HG02943 (cell line): ENCODE data around the gene HUWE1.

ENCODE experiments used
- ATAC-seq: cut with Tn5 transposase; IDR thresholded peaks from one replicate; pipeline ENCODE4 v1.9.1; 2021; ENCODE audit warnings: mild to moderate bottlenecking, low read depth, moderate library complexity; ENCODE audit not compliant: unreplicated experiment

HUWE1 gene

GRCh38 chrX:53621418-53621986 lies 65.0 kb downstream of the HUWE1 start:
- no peak for ATAC-seq

DNA sequence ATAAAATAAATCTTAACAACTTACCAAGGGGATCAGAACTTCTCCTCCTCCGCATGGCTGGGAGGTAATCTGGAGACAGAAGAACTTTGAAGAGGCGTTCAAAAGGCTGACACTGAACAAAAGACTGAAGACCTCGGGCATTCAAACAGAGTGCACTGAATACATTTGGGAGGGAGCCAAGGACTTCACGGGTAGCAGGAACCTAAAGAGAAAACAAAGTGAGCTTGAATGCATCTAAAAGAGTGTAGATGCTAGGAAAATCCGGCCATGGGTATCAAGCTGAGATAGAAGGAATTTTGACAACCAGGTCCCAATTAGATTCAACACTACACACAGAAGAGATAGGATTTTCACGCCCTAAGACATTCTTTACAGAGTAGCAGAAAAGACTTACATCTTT lies 69.6 kb downstream of the HUWE1 start:
- ATAC-seq = no peak

DNA sequence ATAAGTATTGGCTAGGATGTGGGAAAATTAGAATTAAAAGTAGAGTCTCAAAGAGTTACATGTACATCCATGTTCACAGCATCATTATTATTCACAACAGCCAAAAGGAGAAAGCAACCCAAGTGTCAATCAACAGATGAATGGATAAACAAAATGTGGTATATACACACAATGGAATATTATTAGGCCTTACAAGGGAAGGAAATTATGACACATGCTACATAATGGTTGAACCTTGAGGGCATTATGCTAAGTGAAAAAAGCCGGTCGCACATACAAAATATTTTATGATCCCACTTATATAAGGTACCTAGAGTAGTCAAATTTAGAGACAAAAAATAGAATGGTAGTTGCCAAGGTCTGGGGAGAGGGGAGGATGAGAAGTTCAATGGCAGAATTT lies 80.1 kb downstream of the HUWE1 start:
- ATAC-seq = no peak

DNA sequence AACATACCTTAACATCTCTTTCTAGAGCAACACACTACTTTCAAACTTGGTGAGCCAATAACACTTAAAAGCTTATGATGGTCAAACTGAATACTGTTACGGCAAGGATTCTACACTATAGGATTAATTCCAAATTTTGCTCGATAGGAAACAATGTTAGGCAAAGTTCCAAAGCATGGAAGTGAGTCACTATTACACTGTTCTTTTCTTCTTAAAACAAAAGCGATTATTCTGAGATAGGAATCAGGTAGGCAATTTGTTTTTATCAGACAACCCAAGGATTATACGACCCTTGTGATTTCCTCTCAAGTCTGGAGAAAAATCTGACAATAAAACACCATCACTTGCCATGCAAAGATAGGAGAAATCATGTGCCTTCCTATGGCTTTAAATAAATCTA lies 81.5 kb downstream of the HUWE1 start:
- ATAC-seq = no peak

- ATAC-seq = no peak
These were observed 86.6 kb downstream of the HUWE1 start for GRCh38 chrX:53599781-53600396.

DNA sequence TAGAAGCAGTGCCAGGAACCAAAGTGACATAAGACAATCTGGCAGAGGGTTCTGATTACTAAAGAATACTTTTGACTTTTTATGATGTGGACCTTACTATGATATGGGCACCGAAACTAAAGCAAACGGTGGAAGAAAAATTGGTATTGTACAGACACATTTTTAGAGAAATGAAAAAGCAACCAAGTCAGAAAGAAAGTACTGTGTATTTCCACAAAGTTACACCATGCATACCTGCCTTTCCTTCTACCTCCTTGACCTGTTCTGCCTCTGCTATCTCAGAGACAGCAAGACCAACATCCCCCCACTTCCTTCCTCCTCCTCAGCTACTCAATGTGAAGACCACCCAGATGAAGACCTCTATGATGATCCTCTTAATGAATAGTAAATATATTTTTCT lies 88.3 kb downstream of the HUWE1 start:
- no peak for ATAC-seq

- ATAC-seq = no peak
These were observed 91.2 kb downstream of the HUWE1 start for GRCh38 chrX:53595266-53595810.

DNA sequence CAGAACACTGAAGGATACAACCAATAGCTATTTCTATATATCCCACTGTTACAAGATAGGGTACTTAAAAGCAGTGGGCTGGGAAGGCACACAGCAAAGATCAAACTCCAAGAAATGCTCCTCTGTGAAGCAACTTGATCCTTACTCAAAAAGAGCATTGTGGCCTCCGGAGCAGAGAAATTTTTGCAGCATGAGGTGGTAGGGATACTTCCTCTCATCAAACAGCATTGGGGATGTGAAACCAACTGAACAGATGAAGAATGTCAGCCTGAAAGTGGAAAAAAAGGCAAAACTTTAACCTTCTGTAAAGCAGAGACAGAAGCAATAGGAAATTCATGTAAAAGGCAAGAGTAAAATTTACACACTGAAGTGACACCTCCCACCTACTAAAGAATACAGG lies 92.2 kb downstream of the HUWE1 start:
- ATAC-seq = no peak

DNA sequence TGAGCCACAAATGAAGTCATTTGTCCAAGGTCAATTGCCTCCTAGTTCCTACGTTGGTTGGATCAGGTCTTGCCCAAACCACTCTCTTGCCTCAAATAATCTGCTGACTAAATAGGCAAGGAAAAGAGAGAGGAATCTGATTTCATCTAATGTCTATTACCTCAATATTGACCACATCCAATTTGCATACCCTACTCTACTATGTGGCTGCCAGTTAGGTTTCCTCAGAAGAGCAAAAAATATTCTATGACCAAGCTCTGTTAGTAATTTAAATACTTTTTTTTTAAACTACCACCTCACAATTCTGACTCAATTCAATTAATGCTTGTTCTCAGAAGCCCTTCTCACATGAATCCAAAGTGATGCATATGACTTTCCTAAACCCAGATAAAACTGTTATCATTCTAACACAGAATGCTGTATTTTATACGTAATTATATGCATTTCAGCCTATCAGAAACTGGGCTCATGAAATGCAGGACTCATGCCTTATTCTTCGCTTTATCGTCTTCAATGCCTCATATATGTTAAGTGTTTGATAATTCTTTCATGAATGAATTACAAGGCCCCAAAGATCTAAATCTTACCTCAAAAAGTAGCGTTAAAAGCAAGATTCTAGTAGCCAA lies 98.6 kb downstream of the HUWE1 start:
- ATAC-seq = no peak

GRCh38 chrX:53584891-53585290 lies 101.6 kb downstream of the HUWE1 start:
- no peak for ATAC-seq

- no peak for ATAC-seq
These were observed 102.9 kb downstream of the HUWE1 start for GRCh38 chrX:53583571-53583970.

DNA sequence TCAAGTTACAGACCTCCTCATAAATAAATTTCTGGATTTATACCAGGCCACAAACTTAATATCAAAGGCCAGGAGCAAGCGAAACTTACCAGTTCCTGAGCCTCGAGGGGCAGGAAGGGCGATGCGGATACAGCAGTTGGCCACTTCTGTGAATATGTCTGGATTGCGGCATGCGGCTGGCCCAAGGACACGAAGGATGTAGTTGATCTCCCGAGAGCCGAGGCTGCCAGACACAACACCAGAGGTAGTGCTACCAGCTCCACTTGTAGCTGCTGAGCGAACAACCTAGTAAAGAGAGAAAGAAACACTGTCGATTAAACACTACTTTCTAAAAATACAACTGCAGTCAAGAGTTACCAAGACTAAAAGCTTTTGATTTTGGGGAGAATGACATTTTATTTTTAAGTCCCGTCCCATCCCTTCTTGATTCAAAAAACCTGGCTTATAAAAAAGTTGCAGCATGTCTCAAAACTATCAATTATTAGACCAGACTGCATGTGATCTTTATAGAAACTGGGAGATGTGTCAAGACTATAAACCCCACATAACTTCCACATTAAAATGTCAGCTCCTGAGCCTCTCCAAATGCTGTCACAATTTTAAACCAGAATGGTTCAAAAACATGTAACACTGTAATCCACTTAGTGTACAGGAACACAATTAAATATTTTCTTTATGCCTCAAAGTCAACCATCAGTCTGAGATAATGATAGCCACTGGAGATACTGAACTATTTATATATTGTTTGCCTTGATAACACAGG lies 105.6 kb downstream of the HUWE1 start:
- ATAC-seq = no peak

GRCh38 chrX:53571494-53571893 lies 115.0 kb downstream of the HUWE1 start:
- no peak for ATAC-seq

- no peak for ATAC-seq
These were observed 123.2 kb downstream of the HUWE1 start for GRCh38 chrX:53563324-53563723.

GRCh38 chrX:53561912-53562311 lies 124.6 kb downstream of the HUWE1 start:
- no peak for ATAC-seq

GRCh38 chrX:53558646-53559045 lies 127.9 kb downstream of the HUWE1 start:
- no peak for ATAC-seq

GRCh38 chrX:53556868-53557267 lies 129.7 kb downstream of the HUWE1 start:
- ATAC-seq = no peak

DNA sequence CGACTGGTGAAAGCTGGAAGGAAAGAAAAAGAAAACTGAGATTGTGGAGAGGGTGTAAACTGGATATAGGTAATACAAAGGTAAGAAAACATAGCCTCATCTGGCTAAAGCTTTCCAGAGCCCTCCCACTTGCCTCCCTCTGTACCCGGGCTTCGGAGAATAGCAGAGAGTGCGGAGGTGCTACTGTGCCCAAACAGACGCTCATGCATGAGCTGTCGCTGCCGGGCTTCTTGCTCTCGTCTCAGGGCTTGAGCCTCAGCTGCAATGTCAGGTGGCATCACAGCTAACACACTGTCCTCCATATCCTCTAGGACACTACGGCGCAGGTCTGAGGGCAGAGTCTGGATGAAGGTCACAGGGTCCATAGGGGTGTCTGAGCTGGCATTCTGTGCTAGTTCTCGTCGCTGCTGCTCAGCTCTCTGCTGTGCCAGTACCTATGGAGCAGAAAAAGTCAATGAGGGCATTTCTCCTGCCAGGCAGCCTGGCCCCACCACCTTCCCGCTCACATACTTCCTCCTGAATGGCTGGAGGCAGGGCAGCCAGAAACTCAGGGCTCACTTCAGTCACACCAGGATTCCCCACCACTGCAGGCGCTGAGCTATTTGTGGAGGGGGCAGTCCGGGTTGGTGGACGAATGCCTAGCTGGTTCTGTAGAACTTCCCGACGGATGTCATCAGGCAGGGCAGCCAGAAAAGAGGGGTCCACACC lies 135.6 kb downstream of the HUWE1 start:
- no peak for ATAC-seq

GRCh38 chrX:53547668-53548067 lies 138.9 kb downstream of the HUWE1 start:
- no peak for ATAC-seq

DNA sequence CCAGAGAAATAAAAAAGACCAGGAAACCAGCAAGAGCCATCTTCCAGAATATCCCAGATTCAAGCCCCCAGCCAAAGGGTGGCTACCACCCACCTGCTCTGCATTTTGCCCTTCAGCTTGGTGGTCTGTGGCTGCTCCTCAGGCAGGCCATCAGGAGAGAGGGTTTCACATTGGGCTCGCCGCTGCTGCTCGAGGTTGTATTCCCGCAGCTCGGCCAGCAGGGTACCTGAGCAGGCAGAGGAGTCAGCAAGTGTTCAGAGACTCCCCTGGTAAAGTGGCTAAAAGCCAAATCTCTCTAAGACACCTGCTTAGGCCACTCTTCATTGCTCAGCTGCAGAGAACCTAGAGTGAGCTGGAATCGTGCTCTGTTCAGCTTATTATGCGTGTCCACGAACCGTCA lies 141.6 kb downstream of the HUWE1 start:
- ATAC-seq = no peak

DNA sequence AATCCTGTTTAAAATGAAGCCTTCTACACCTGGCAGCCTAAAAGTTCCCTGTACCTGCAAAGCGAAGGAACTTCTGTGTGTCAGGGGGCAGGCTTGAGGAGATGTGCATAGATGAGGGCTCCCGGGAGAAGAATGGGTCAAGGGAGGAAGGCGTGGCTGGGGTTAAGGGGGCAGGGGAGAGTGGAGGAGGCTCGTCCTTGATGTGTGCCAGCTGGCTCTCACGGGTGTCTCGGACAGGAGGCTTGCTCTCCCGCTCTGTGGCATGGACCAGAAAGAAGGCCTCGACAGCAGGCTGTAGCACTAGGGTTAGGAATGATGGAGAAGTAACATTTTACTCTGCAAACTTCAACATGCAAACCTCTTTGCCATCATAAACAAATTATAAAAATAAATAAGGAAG lies 147.7 kb downstream of the HUWE1 start:
- no peak for ATAC-seq
